ENCODE results near the gene GREB1L. TPM values are rescaled to one million over a fixed set of nuclear protein-coding genes. Genes with fewer than 3 reads are reported as not detected.

Gene GREB1L
- total and polyA plus RNA-seq, 9 of the 15 experiments (the other 6 are each of a cell fraction or from before 2014, with no cell fraction given), result 0.03 TPM; not detected in 8

GRCh38 chr18:21557607-21558253 lies 315.7 kb downstream of the GREB1L start (continued):
- TF ChIP-seq XRCC5 (IDR thresholded peaks at IDR 0.05; ENCODE audit: low read depth, low read length), result no peak
- TF ChIP-seq ZNF24 (IDR thresholded peaks at IDR 0.05), result no peak
- peak; percentile 66; the same call in 1 of the 2 replicates for TF ChIP-seq SMARCA4 (IDR thresholded peaks at IDR 0.05)
- TF ChIP-seq ZSCAN29 (IDR thresholded peaks at IDR 0.05), result no peak
- TF ChIP-seq ZEB2 (IDR thresholded peaks at IDR 0.05), result peak; percentile 83
- TF ChIP-seq SOX6 (IDR thresholded peaks at IDR 0.05), result no peak
- no peak for TF ChIP-seq TEAD4 (IDR thresholded peaks at IDR 0.05; ENCODE audit: low read length)
- TF ChIP-seq TEAD4 (CRISPR knock-in tag; IDR thresholded peaks at IDR 0.05; ENCODE audit: borderline replicate concordance), result no peak
- no peak for TF ChIP-seq POLR2AphosphoS2 (IDR thresholded peaks at IDR 0.05; ENCODE audit: low read length)
- no peak for TF ChIP-seq FOXP4 (CRISPR knock-in tag; IDR thresholded peaks at IDR 0.05; ENCODE audit: borderline replicate concordance)
- no peak for TF ChIP-seq ZNF444 (CRISPR knock-in tag; IDR thresholded peaks at IDR 0.05)
- TF ChIP-seq ZNF311 (CRISPR knock-in tag; IDR thresholded peaks at IDR 0.05), result no peak
- no peak for TF ChIP-seq ZNF511 (CRISPR knock-in tag; IDR thresholded peaks at IDR 0.05)
- TF ChIP-seq ZNF280B (CRISPR knock-in tag; IDR thresholded peaks at IDR 0.05), result no peak
- TF ChIP-seq MTF1 (CRISPR knock-in tag; IDR thresholded peaks at IDR 0.05; ENCODE audit: borderline replicate concordance), result no peak
- TF ChIP-seq HLTF (IDR thresholded peaks at IDR 0.05), result peak; percentile 73; the same call in 1 of the 2 replicates
